ENCODE measurements around the gene KIF5C.

DNA sequence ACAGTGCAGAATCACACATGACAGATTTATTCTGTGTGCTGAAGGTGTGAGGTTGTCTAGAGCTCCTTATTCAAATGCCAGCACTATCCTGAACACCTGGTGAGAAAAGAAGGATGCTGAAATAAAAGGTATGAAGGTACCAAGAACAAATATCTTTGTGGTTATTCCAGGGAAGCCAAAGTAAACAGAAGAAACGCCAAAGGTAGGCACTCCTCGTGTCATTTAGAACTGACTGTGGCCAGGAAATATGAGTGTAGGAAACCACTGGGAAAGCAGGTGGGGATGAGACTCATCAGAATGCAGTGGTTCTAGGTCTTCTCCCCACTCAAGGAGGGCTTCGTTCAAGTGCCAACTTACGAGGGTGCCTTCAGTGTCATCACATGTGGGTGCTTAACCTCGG lies 80.8 kb downstream of the KIF5C start:
- TF ChIP-seq, protein P1, sequence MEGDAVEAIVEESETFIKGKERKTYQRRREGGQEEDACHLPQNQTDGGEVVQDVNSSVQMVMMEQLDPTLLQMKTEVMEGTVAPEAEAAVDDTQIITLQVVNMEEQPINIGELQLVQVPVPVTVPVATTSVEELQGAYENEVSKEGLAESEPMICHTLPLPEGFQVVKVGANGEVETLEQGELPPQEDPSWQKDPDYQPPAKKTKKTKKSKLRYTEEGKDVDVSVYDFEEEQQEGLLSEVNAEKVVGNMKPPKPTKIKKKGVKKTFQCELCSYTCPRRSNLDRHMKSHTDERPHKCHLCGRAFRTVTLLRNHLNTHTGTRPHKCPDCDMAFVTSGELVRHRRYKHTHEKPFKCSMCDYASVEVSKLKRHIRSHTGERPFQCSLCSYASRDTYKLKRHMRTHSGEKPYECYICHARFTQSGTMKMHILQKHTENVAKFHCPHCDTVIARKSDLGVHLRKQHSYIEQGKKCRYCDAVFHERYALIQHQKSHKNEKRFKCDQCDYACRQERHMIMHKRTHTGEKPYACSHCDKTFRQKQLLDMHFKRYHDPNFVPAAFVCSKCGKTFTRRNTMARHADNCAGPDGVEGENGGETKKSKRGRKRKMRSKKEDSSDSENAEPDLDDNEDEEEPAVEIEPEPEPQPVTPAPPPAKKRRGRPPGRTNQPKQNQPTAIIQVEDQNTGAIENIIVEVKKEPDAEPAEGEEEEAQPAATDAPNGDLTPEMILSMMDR (IDR thresholded peaks at IDR 0.05) = no peak
- TF ChIP-seq POLR2AphosphoS5 (IDR thresholded peaks at IDR 0.05) = no peak
- TF ChIP-seq EP300 (IDR thresholded peaks at IDR 0.05) = no peak

Data from stomach (tissue), 4 donors.